ENCODE results near the gene JPH4.

DNA sequence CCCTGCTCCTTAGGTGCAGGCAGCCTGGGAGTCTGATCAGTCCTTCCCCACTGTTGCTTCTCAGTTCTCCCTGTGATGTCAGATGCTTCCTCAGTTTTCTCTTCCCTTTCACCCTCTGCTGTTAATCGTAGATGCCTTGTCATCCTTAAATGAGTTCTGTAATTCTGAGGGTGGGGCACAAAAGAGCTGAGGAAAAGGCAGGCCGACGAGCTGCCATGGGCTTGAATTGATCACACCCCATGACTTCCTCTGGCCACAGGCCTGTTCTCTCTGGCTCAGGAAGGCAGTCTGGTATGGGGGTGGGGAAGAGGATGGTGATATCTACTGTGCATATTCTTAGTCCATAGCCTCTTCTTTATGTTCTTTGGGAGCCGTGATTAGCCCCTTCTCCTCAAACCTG, 5.8 kb downstream of the JPH4 start:
- TF ChIP-seq RARB (CRISPR knock-in tag; IDR thresholded peaks at IDR 0.05) (no peak), ARNTL (CRISPR knock-in tag; IDR thresholded peaks at IDR 0.05; ENCODE audit: borderline replicate concordance, low read depth) (no peak), CSDC2 (CRISPR knock-in tag; IDR thresholded peaks at IDR 0.05) (no peak), ZC3H10 (CRISPR knock-in tag; IDR thresholded peaks at IDR 0.05) (no peak), ESRRG (CRISPR knock-in tag; IDR thresholded peaks at IDR 0.05) (no peak), ZNF565 (CRISPR knock-in tag; conservative IDR thresholded peaks at IDR 0.05; ENCODE audit: low read depth) (no peak)
- TF ChIP-seq, protein P1, sequence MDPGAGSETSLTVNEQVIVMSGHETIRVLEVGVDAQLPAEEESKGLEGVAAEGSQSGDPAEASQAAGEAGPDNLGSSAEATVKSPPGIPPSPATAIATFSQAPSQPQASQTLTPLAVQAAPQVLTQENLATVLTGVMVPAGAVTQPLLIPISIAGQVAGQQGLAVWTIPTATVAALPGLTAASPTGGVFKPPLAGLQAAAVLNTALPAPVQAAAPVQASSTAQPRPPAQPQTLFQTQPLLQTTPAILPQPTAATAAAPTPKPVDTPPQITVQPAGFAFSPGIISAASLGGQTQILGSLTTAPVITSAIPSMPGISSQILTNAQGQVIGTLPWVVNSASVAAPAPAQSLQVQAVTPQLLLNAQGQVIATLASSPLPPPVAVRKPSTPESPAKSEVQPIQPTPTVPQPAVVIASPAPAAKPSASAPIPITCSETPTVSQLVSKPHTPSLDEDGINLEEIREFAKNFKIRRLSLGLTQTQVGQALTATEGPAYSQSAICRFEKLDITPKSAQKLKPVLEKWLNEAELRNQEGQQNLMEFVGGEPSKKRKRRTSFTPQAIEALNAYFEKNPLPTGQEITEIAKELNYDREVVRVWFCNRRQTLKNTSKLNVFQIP (CRISPR knock-in tag; IDR thresholded peaks at IDR 0.05; ENCODE audit: borderline replicate concordance, low read depth) = no peak
- TF ChIP-seq, protein P2, sequence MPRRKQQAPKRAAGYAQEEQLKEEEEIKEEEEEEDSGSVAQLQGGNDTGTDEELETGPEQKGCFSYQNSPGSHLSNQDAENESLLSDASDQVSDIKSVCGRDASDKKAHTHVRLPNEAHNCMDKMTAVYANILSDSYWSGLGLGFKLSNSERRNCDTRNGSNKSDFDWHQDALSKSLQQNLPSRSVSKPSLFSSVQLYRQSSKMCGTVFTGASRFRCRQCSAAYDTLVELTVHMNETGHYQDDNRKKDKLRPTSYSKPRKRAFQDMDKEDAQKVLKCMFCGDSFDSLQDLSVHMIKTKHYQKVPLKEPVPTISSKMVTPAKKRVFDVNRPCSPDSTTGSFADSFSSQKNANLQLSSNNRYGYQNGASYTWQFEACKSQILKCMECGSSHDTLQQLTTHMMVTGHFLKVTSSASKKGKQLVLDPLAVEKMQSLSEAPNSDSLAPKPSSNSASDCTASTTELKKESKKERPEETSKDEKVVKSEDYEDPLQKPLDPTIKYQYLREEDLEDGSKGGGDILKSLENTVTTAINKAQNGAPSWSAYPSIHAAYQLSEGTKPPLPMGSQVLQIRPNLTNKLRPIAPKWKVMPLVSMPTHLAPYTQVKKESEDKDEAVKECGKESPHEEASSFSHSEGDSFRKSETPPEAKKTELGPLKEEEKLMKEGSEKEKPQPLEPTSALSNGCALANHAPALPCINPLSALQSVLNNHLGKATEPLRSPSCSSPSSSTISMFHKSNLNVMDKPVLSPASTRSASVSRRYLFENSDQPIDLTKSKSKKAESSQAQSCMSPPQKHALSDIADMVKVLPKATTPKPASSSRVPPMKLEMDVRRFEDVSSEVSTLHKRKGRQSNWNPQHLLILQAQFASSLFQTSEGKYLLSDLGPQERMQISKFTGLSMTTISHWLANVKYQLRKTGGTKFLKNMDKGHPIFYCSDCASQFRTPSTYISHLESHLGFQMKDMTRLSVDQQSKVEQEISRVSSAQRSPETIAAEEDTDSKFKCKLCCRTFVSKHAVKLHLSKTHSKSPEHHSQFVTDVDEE (CRISPR knock-in tag; IDR thresholded peaks at IDR 0.05) = no peak
